HepG2 (cell line): Measurements from ENCODE around the gene ACTR1B. TPM values are rescaled to one million over a fixed set of nuclear protein-coding genes. Genes with fewer than 3 reads are reported as not detected.

Source experiments
- AGO2 ChIP-seq: fragments of 200-400 bp; formaldehyde crosslinking; optimal IDR thresholded peaks from 2 replicates; pipeline ENCODE3; 2017; ENCODE audit warnings: mild to moderate bottlenecking, low read depth, low read length, moderate library complexity
- DZIP1 ChIP-seq: sonication (generic); formaldehyde crosslinking; IDR thresholded peaks from 2 replicates; pipeline ENCODE4 v1.5.0; 2020; ENCODE audit warnings: mild to moderate bottlenecking, missing genetic modification reagents
- HHEX ChIP-seq: IDR thresholded peaks from 2 replicates; pipeline ENCODE4 v1.6.1; 2016; ENCODE audit warnings: control low read depth
- MAZ ChIP-seq, 2 experiments: sonication (generic) in 1 of 2; formaldehyde crosslinking in 1 of 2; IDR thresholded peaks; 2 replicates each; pipeline versions ENCODE4 v1.5.0 to v1.6.1; 2012 to 2020; ENCODE audit warnings: low read depth in 2 of 2, mild to moderate bottlenecking in 2 of 2, borderline replicate concordance in 1 of 2, improper control_type of control experiment in 1 of 2, low read length in 1 of 2, missing genetic modification reagents in 1 of 2, moderate library complexity in 1 of 2
- PHB2 ChIP-seq: fragments of 450-650 bp; IDR thresholded peaks from 2 replicates; pipeline ENCODE4 v1.6.1; 2018; ENCODE audit not compliant: partially characterized antibody
- RBFOX2 ChIP-seq: fragments of 200-400 bp; formaldehyde crosslinking; IDR thresholded peaks from 2 replicates; pipeline ENCODE4 v1.6.1; 2017; ENCODE audit warnings: low read depth, mild to moderate bottlenecking, low read length
- SPEN ChIP-seq: sonication (generic); formaldehyde crosslinking; IDR thresholded peaks from 2 replicates; pipeline ENCODE4 v1.5.1; 2020; ENCODE audit warnings: low read depth, mild to moderate bottlenecking, missing genetic modification reagents
- ZFP91 ChIP-seq: sonication (generic); formaldehyde crosslinking; IDR thresholded peaks from 2 replicates; pipeline ENCODE4 v1.9.0; 2022; ENCODE audit warnings: missing genetic modification reagents, mild to moderate bottlenecking, borderline replicate concordance
- ZKSCAN8 ChIP-seq: IDR thresholded peaks from 2 replicates; pipeline ENCODE4 v1.6.1; 2016; ENCODE audit warnings: borderline replicate concordance, missing genetic modification reagents, missing compliant biosample characterization
- ZNF768 ChIP-seq: sonication (generic); formaldehyde crosslinking; IDR thresholded peaks from 2 replicates; pipeline ENCODE4 v1.4.0; 2020; ENCODE audit warnings: missing genetic modification reagents
- polyA plus RNA-seq, 8 experiments: library from polyadenylated mRNA; depleted of rRNA in 3 of 8; stranded (reverse) in 7 of 8; unstranded in 1 of 8; fragments of >200 nt; fragmentation: Illumina TruSeq in 4 of 8; extraction: Trizol in 4 of 8; gene quantifications; 2 replicates each; pipeline versions ENCODE4 v1.2.1 to v1.2.3, GENCODE V29; 2011 to 2016; ENCODE audit warnings: low read depth in 4 of 8, missing spikeins in 1 of 8, mixed read lengths in 1 of 8; ENCODE audit not compliant: insufficient read depth in 1 of 8
- total RNA-seq, 5 experiments: library from RNA; depleted of rRNA; stranded (reverse); fragments of >200 nt; fragmentation: Illumina TruSeq; extraction: Trizol; gene quantifications; 2 replicates each; pipeline ENCODE4 v1.2.3, GENCODE V29; 2016; ENCODE audit warnings: low read depth in 1 of 5

The ACTR1B gene
- total and polyA plus RNA-seq, 2 of the 13 experiments (the other 11 are each of a cell fraction or from before 2014, with no cell fraction given), result 61.7 to 76.7 TPM

GRCh38 chr2:97660044-97660774, 3.6 kb downstream of the ACTR1B start (continued):
- TF ChIP-seq PHB2 (no peak), SPEN (CRISPR knock-in tag) (no peak), ZNF768 (peak; percentile 12; the same call in 1 of the 2 replicates), RBFOX2 (peak; percentile 9; the same call in 1 of the 2 replicates), MAZ (IDR thresholded peaks at IDR 0.05; ENCODE audit: borderline replicate concordance, low read depth, low read length) (no peak), MAZ (CRISPR knock-in tag; IDR thresholded peaks at IDR 0.05; ENCODE audit: low read depth) (no peak), HHEX (no peak), ZFP91 (CRISPR knock-in tag) (0 out of 2 replicates have a peak, but pooled peaks have one; percentile 17), ZKSCAN8 (CRISPR knock-in tag) (no peak), DZIP1 (CRISPR knock-in tag) (peak; percentile 31; the same call in 1 of the 2 replicates), AGO2 (peak; percentile 77)
